ENCODE data around the gene EHF. TPM values are rescaled to one million over a fixed set of nuclear protein-coding genes. Genes with fewer than 3 reads are reported as not detected.

The EHF gene
- total and polyA plus RNA-seq, 2 of the 13 experiments (the other 11 are each of a cell fraction or from before 2014, with no cell fraction given), result 0.04 to 0.46 TPM

- TF ChIP-seq ZNF549 (CRISPR knock-in tag; IDR thresholded peaks at IDR 0.05) (no peak), ZNF644 (CRISPR knock-in tag; IDR thresholded peaks at IDR 0.05; ENCODE audit: low read depth) (peak; percentile 78), UBTF (CRISPR knock-in tag; IDR thresholded peaks at IDR 0.05) (peak; percentile 33; the same call in 1 of the 2 replicates), ZNF382 (CRISPR knock-in tag; IDR thresholded peaks at IDR 0.05; ENCODE audit: borderline replicate concordance) (no peak), TFDP2 (CRISPR knock-in tag; IDR thresholded peaks at IDR 0.05) (0 out of 2 replicates have a peak, but pooled peaks have one; percentile 11), CHD2 (IDR thresholded peaks at IDR 0.05; ENCODE audit: low read depth, low read length) (no peak), TBX2 (CRISPR knock-in tag; IDR thresholded peaks at IDR 0.05; ENCODE audit: borderline replicate concordance) (peak; percentile 59), ZNF816 (CRISPR knock-in tag; IDR thresholded peaks at IDR 0.05; ENCODE audit: borderline replicate concordance) (no peak), ZC3H4 (CRISPR knock-in tag; IDR thresholded peaks at IDR 0.05; ENCODE audit: borderline replicate concordance) (no peak), FLYWCH1 (CRISPR knock-in tag; IDR thresholded peaks at IDR 0.05) (no peak), CSRNP1 (CRISPR knock-in tag; IDR thresholded peaks at IDR 0.05) (no peak), ZNF800 (CRISPR knock-in tag; IDR thresholded peaks at IDR 0.05) (no peak), ASH2L (IDR thresholded peaks at IDR 0.05; ENCODE audit: insufficient read length, low read depth, low read length) (no peak), ZNF121 (CRISPR knock-in tag; IDR thresholded peaks at IDR 0.05) (no peak), SAFB2 (CRISPR knock-in tag; IDR thresholded peaks at IDR 0.05; ENCODE audit: borderline replicate concordance, low read depth) (no peak), ZNF274 (CRISPR knock-in tag; IDR thresholded peaks at IDR 0.05) (no peak), TCF7L2 (IDR thresholded peaks at IDR 0.05; ENCODE audit: low read depth, low read length) (no peak), ZNF12 (CRISPR knock-in tag; IDR thresholded peaks at IDR 0.05) (0 out of 2 replicates have a peak, but pooled peaks have one; percentile 44), YY1 (IDR thresholded peaks at IDR 0.05; ENCODE audit: insufficient read depth, insufficient replicate concordance, low read depth, low read length) (no peak), ZNF251 (CRISPR knock-in tag; IDR thresholded peaks at IDR 0.05) (no peak), KLF16 (CRISPR knock-in tag; IDR thresholded peaks at IDR 0.05) (no peak), ZNF230 (CRISPR knock-in tag; IDR thresholded peaks at IDR 0.05) (no peak)
Observed at GRCh38 chr11:34640050-34640923, 19.4 kb downstream of the EHF start (continued).

All from HepG2 (cell line).